HepG2 (cell line): ENCODE measurements around the gene CUL5. TPM values are rescaled to one million over a fixed set of nuclear protein-coding genes. Genes with fewer than 3 reads are reported as not detected.
A peak's percentile ranks its signal among the peaks of the same experiment; 100 is the strongest.
"Not testable (repeated sequence)": the region's sequence is repeated elsewhere in the genome, so short reads cannot be mapped to it uniquely, and the experiment has no call there.

Experiments
- ATAC-seq: fragments of 200-7000 bp; cut with Tn5 transposase; 3 replicates; pipeline ENCODE4 v1.9.1; 2020; ENCODE audit warnings: mild to moderate bottlenecking, moderate library complexity
- BruUV-seq: library from RNA; stranded (reverse); fragments of 400-500 nt; replicated peaks from 2 replicates; lab custom pipeline; 2021; lab: Mats Ljungman, UMichigan
- CTCF ChIA-PET: fragments of 300-600 bp; formaldehyde crosslinking; extraction: SDS; loops from one replicate; lab custom pipeline; 2021; ENCODE audit warnings: low total read pairs, inconsistent platforms, low intra/inter-chr PET ratio; lab: Yijun Ruan, JAX
- POLR2A ChIA-PET: fragments of 350-600 bp; sonication (Branson Sonifier 250); formaldehyde crosslinking; loops from one replicate; lab custom pipeline; 2020; ENCODE audit warnings: antibody characterized with exemption, inconsistent platforms; lab: Yijun Ruan, JAX
- DNase-seq: peaks from one replicate; pipeline ENCODE4 v3.0.0-alpha.2; 2015; ENCODE audit warnings: low spot score
- FAIRE-seq: peaks from 3 replicates; lab custom pipeline; 2011; peaks lifted over from hg19 to GRCh38; lab: Jason Lieb, UNC
- H2AFZ ChIP-seq: one replicate; pipeline ENCODE4 v1.6.1; 2011; ENCODE audit warnings: low read length, inconsistent platforms
- H3K27ac ChIP-seq: fragments of 300-600 bp; 3 replicates; pipeline ENCODE4 v1.8.0; 2011; ENCODE audit warnings: mixed run types, mild to moderate bottlenecking, mixed read lengths, low read length, inconsistent platforms; ENCODE audit not compliant: insufficient read depth; ENCODE audit errors: extremely low read length
- H3K27me3 ChIP-seq, 2 experiments: fragments of 200-600 bp in 1 of 2; 2 replicates in 1 of 2; 3 replicates in 1 of 2; pipeline versions ENCODE4 v1.6.0 to v1.8.0; 2011; ENCODE audit warnings: low read length in 2 of 2, mild to moderate bottlenecking in 2 of 2, moderate library complexity in 2 of 2, inconsistent platforms in 1 of 2; ENCODE audit not compliant: insufficient read depth in 2 of 2, control insufficient read depth in 1 of 2
- H3K36me3 ChIP-seq, 2 experiments: fragments of 200-600 bp in 1 of 2; replicated peaks in 1 of 2; 2 replicates in 1 of 2; 3 replicates in 1 of 2; pipeline versions ENCODE4 v1.5.1 to v1.8.0; 2011; ENCODE audit warnings: low read length in 2 of 2, inconsistent platforms in 1 of 2; ENCODE audit not compliant: insufficient read depth in 2 of 2, control insufficient read depth in 1 of 2
- H3K4me1 ChIP-seq: 2 replicates; pipeline ENCODE4 v1.5.1; 2012; ENCODE audit warnings: low read length, inconsistent platforms; ENCODE audit not compliant: insufficient read depth
- H3K4me2 ChIP-seq: 2 replicates; pipeline ENCODE4 v1.6.0; 2011; ENCODE audit warnings: low read depth, low read length, inconsistent platforms
- H3K4me3 ChIP-seq, 3 experiments: fragments of 200-600 bp in 1 of 3; sonication (generic), shearing (Covaris generic) in 1 of 3; replicated peaks in 1 of 3; 2 replicates each; pipeline ENCODE4 v1.5.1; 2011 to 2016; ENCODE audit warnings: low read length in 3 of 3, inconsistent platforms in 2 of 3, low read depth in 2 of 3, mild to moderate bottlenecking in 2 of 3, control low read depth in 1 of 3, mixed read lengths in 1 of 3; ENCODE audit not compliant: insufficient read depth in 1 of 3
- H3K79me2 ChIP-seq: one replicate; pipeline ENCODE4 v1.6.1; 2011; ENCODE audit warnings: low read length, inconsistent platforms; ENCODE audit not compliant: insufficient read depth
- H3K9ac ChIP-seq: 2 replicates; pipeline ENCODE4 v1.6.0; 2011; ENCODE audit warnings: mild to moderate bottlenecking, low read depth, low read length, inconsistent platforms; ENCODE audit not compliant: insufficient read depth
- H3K9me3 ChIP-seq: 2 replicates; pipeline ENCODE4 v1.5.1; 2012; ENCODE audit warnings: mild to moderate bottlenecking, low read length
- H4K20me1 ChIP-seq: 2 replicates; pipeline ENCODE4 v1.6.0; 2011; ENCODE audit warnings: inconsistent platforms, mild to moderate bottlenecking, low read length, moderate library complexity; ENCODE audit not compliant: insufficient read depth
- CTCF ChIP-seq: sonication (generic); formaldehyde crosslinking; IDR thresholded peaks from 2 replicates; pipeline ENCODE4 v1.5.0; 2020; ENCODE audit warnings: mild to moderate bottlenecking, missing genetic modification reagents, moderate library complexity
- IRF1 ChIP-seq: sonication (generic); formaldehyde crosslinking; IDR thresholded peaks from 2 replicates; pipeline ENCODE4 v1.4.0; 2020; ENCODE audit warnings: low read depth, mild to moderate bottlenecking, missing genetic modification reagents
- JUN ChIP-seq: sonication (generic); formaldehyde crosslinking; IDR thresholded peaks from 2 replicates; pipeline ENCODE4 v1.4.0; 2020; ENCODE audit warnings: mild to moderate bottlenecking, missing genetic modification reagents
- MAFF ChIP-seq: IDR thresholded peaks from 2 replicates; pipeline ENCODE4 v1.6.1; 2011; ENCODE audit warnings: low read depth, low read length, improper control_type of control experiment
- MAFK ChIP-seq, 2 experiments: IDR thresholded peaks in 1 of 2; conservative IDR thresholded peaks in 1 of 2; 2 replicates each; pipeline ENCODE4 v1.6.1; 2011; ENCODE audit warnings: improper control_type of control experiment in 2 of 2, low read length in 2 of 2
- STAG1 ChIP-seq: sonication (generic); formaldehyde crosslinking; IDR thresholded peaks from 2 replicates; pipeline ENCODE4 v1.4.0; 2020; ENCODE audit warnings: missing genetic modification reagents
- ZNF44 ChIP-seq: sonication (generic); formaldehyde crosslinking; IDR thresholded peaks from 2 replicates; pipeline ENCODE4 v1.5.1; 2020; ENCODE audit warnings: mild to moderate bottlenecking, missing genetic modification reagents
- ZNF550 ChIP-seq: sonication (generic); formaldehyde crosslinking; IDR thresholded peaks from 2 replicates; pipeline ENCODE4 v1.4.0; 2020; ENCODE audit warnings: mild to moderate bottlenecking, missing genetic modification reagents, borderline replicate concordance
- WGBS: methylation state at CpG from one replicate; pipeline ENCODE4 v1.1.6; 2017; ENCODE audit warnings: low lambda C conversion rate; 5-methylcytosine and 5-hydroxymethylcytosine counted together
- in situ Hi-C: cut with HindIII; loops from 2 replicates; pipeline ENCODE4 v1.10.0; 2017; ENCODE audit warnings: low pct_unique_long_range_greater_than_20kb; ENCODE audit not compliant: extremely low pct_ligation_motif_present
- intact Hi-C: fragments of 100-400 bp; cut with micrococcal nuclease; formaldehyde crosslinking; loops from one replicate; pipeline ENCODE4 v1.10.0; 2022; ENCODE audit not compliant: unreplicated experiment
- polyA plus RNA-seq, 8 experiments: library from polyadenylated mRNA; depleted of rRNA in 3 of 8; stranded (reverse) in 7 of 8; unstranded in 1 of 8; fragments of >200 nt; fragmentation: Illumina TruSeq in 4 of 8; extraction: Trizol in 4 of 8; gene quantifications; 2 replicates each; pipeline versions ENCODE4 v1.2.1 to v1.2.3, GENCODE V29; 2011 to 2016; ENCODE audit warnings: low read depth in 4 of 8, missing spikeins in 1 of 8, mixed read lengths in 1 of 8; ENCODE audit not compliant: insufficient read depth in 1 of 8
- total RNA-seq, 5 experiments: library from RNA; depleted of rRNA; stranded (reverse); fragments of >200 nt; fragmentation: Illumina TruSeq; extraction: Trizol; gene quantifications; 2 replicates each; pipeline ENCODE4 v1.2.3, GENCODE V29; 2016; ENCODE audit warnings: low read depth in 1 of 5

CUL5 gene
- total and polyA plus RNA-seq, 2 of the 13 experiments (the other 11 are each of a cell fraction or from before 2014, with no cell fraction given) = 7.0 to 24.7 TPM

GRCh38 chr11:108132993-108133538, 124.4 kb downstream of the CUL5 start:
- H3K4me1 ChIP-seq, H3K9me3 ChIP-seq, H3K27ac ChIP-seq, DNase-seq, H3K27me3 ChIP-seq, intact Hi-C loops, H4K20me1 ChIP-seq, POLR2A ChIA-PET, FAIRE-seq, CTCF ChIA-PET, BruUV-seq, H2AFZ ChIP-seq, ATAC-seq, H3K9ac ChIP-seq, H3K79me2 ChIP-seq, H3K4me2 ChIP-seq, in situ Hi-C loops, H3K4me3 ChIP-seq: not testable (repeated sequence)
- WGBS = 95% methylated on average over 2 of the region's 2 CpGs
- peaks cover 6 to 31% of the 10 kb centered on the region in 2 experiments; a peak in 4 of 5 replicates for H3K36me3 ChIP-seq

- H3K4me3 ChIP-seq = no peak overlapping the region
- CTCF ChIA-PET = no interaction called here
- no peak for DNase-seq
These were observed 127.3 kb downstream of the CUL5 start for GRCh38 chr11:108135845-108136544.

More at GRCh38 chr11:108135845-108136544, 127.3 kb downstream of the CUL5 start:
- peaks cover 6 to 47% of the 10 kb centered on the region in 2 experiments; a peak in 4 of 5 replicates for H3K36me3 ChIP-seq
- TF ChIP-seq JUN (CRISPR knock-in tag) = no peak
- 0 out of 2 replicates have a peak, but pooled peaks have one; percentile 23 for TF ChIP-seq CTCF (CRISPR knock-in tag)
- TF ChIP-seq IRF1 (CRISPR knock-in tag) = no peak
- TF ChIP-seq MAFF = peak; percentile 98
- no peak for TF ChIP-seq ZNF550 (CRISPR knock-in tag)
- peak; percentile 94 to 99 for TF ChIP-seq MAFK (conservative IDR thresholded peaks at IDR 0.05 in 1 of 2, IDR thresholded peaks at IDR 0.05 in 1 of 2; ENCODE audit: low read length in 2 of 2)
- no peak for TF ChIP-seq ZNF44
- TF ChIP-seq STAG1 = peak; percentile 27
- H3K79me2 ChIP-seq = no peaks in the 10 kb centered on the region
- POLR2A ChIA-PET = no interaction called here
- no peaks in the 10 kb centered on the region for H3K27me3 ChIP-seq
- no peaks in the 10 kb centered on the region for H3K9me3 ChIP-seq
- WGBS = 92% methylated on average over 2 of the region's 2 CpGs
- no peaks in the 10 kb centered on the region for H4K20me1 ChIP-seq
- H3K9ac ChIP-seq = no peak overlapping the region
- BruUV-seq = no TSS peak
- H2AFZ ChIP-seq = no peak overlapping the region
- H3K4me1 ChIP-seq = no peaks in the 10 kb centered on the region
- no peak overlapping the region for H3K27ac ChIP-seq
- in situ Hi-C loops = no loop called here
- H3K4me2 ChIP-seq = no peak overlapping the region
- intact Hi-C loops = no loop called here
- ATAC-seq = no peak
- FAIRE-seq = no peak
